Measurements from ENCODE around the gene WDR36. TPM values are rescaled to one million over a fixed set of nuclear protein-coding genes. Genes with fewer than 3 reads are reported as not detected.

The WDR36 gene
- total and polyA plus RNA-seq, 2 of the 13 experiments (the other 11 are each of a cell fraction or from before 2014, with no cell fraction given) = 18.2 to 40.6 TPM

GRCh38 chr5:111092062-111092853 lies at the start of gene WDR36 (continued):
- peak; percentile 99 for TF ChIP-seq ZNF687 (CRISPR knock-in tag; IDR thresholded peaks at IDR 0.05)
- TF ChIP-seq ZFP36L1 (CRISPR knock-in tag; IDR thresholded peaks at IDR 0.05) = peak; percentile 82; the same call in 1 of the 2 replicates
- peak; percentile 95 for TF ChIP-seq NR1H2 (CRISPR knock-in tag; IDR thresholded peaks at IDR 0.05; ENCODE audit: borderline replicate concordance, low read depth)
- TF ChIP-seq ZFP37 (CRISPR knock-in tag; IDR thresholded peaks at IDR 0.05; ENCODE audit: borderline replicate concordance) = peak; percentile 90; the same call in 1 of the 2 replicates
- peak; percentile 99 for TF ChIP-seq ZNF784 (CRISPR knock-in tag; IDR thresholded peaks at IDR 0.05; ENCODE audit: borderline replicate concordance)
- TF ChIP-seq PAF1 (CRISPR knock-in tag; IDR thresholded peaks at IDR 0.05) = no peak
- peak; percentile 99 for TF ChIP-seq REPIN1 (CRISPR knock-in tag; IDR thresholded peaks at IDR 0.05; ENCODE audit: borderline replicate concordance, low read depth)
- TF ChIP-seq ZNF230 (CRISPR knock-in tag; IDR thresholded peaks at IDR 0.05) = peak; percentile 93
- TF ChIP-seq NFKB2 (CRISPR knock-in tag; IDR thresholded peaks at IDR 0.05; ENCODE audit: borderline replicate concordance) = peak; percentile 98
- peak; percentile 97 for TF ChIP-seq ZNF607 (CRISPR knock-in tag; IDR thresholded peaks at IDR 0.05; ENCODE audit: borderline replicate concordance)
- TF ChIP-seq ZBTB10 (CRISPR knock-in tag; IDR thresholded peaks at IDR 0.05; ENCODE audit: borderline replicate concordance) = peak; percentile 83; the same call in 1 of the 2 replicates
- TF ChIP-seq CHD4 (IDR thresholded peaks at IDR 0.05; ENCODE audit: borderline replicate concordance, low read length) = no peak; the same call in 1 of the 2 replicates
- TF ChIP-seq DRAP1 (CRISPR knock-in tag; IDR thresholded peaks at IDR 0.05) = peak; percentile 79
- peak; percentile 94 for TF ChIP-seq KDM5A (IDR thresholded peaks at IDR 0.05; ENCODE audit: borderline replicate concordance, low read length)
